ENCODE measurements around the gene RSPH3.
"Not testable (repeated sequence)": the region's sequence is repeated elsewhere in the genome, so short reads cannot be mapped to it uniquely, and the experiment has no call there.

RSPH3 gene

GRCh38 chr6:158999666-159000403, at the start of gene RSPH3:
Gene RSPH3, minus strand, starts transcription at chr6:159000202. Its CDS starts 652 bp downstream, at chr6:158999550.
- in situ Hi-C loops (cut with MboI; ENCODE audit: low sequenced_read_pairs) = loop anchor here (10.0 to 25.0 kb wide), 2 partner anchors 105 to 788 kb away; no protein-coding TSS in a partner anchor

GRCh38 chr6:159047891-159048685, 48.1 kb upstream of the RSPH3 start:
- in situ Hi-C loops (cut with MboI; ENCODE audit: low sequenced_read_pairs) = no loop called here

- in situ Hi-C loops (cut with MboI; ENCODE audit: low sequenced_read_pairs) = no loop called here
Observed at GRCh38 chr6:159045801-159046200, 45.8 kb upstream of the RSPH3 start.

GRCh38 chr6:159044899-159045727, 45.1 kb upstream of the RSPH3 start, which contains the start of gene TAGAP:
Gene TAGAP, minus strand, starts transcription at chr6:159044991. Its CDS starts 845 bp downstream, at chr6:159044146.
- in situ Hi-C loops (cut with MboI; ENCODE audit: low sequenced_read_pairs) = loop anchor here (5.0 kb wide), 1 partner anchor 62 kb away; no protein-coding TSS in a partner anchor

GRCh38 chr6:159043947-159044346, 43.9 kb upstream of the RSPH3 start:
- in situ Hi-C loops (cut with MboI; ENCODE audit: low sequenced_read_pairs) = loop anchor here (5.0 kb wide), 1 partner anchor 63 kb away; no protein-coding TSS in a partner anchor

GRCh38 chr6:159043251-159043650, 43.2 kb upstream of the RSPH3 start:
- in situ Hi-C loops (cut with MboI; ENCODE audit: low sequenced_read_pairs) = loop anchor here (5.0 kb wide), 1 partner anchor 64 kb away; no protein-coding TSS in a partner anchor

GRCh38 chr6:159042826-159043181, 42.8 kb upstream of the RSPH3 start:
- in situ Hi-C loops (cut with MboI; ENCODE audit: low sequenced_read_pairs) = loop anchor here (5.0 kb wide), 1 partner anchor 64 kb away; no protein-coding TSS in a partner anchor

- in situ Hi-C loops (cut with MboI; ENCODE audit: low sequenced_read_pairs) = loop anchor here (5.0 kb wide), 1 partner anchor 65 kb away; no protein-coding TSS in a partner anchor
Observed at GRCh38 chr6:159042003-159042825, 42.2 kb upstream of the RSPH3 start.

GRCh38 chr6:159041181-159041580, 41.2 kb upstream of the RSPH3 start:
- in situ Hi-C loops (cut with MboI; ENCODE audit: low sequenced_read_pairs) = loop anchor here (5.0 kb wide), 1 partner anchor 66 kb away; no protein-coding TSS in a partner anchor

GRCh38 chr6:159039885-159040258, 39.9 kb upstream of the RSPH3 start:
- in situ Hi-C loops (cut with MboI; ENCODE audit: low sequenced_read_pairs) = loop anchor here (5.0 kb wide), 1 partner anchor 67 kb away; no protein-coding TSS in a partner anchor

- in situ Hi-C loops (cut with MboI; ENCODE audit: low sequenced_read_pairs) = no loop called here
Observed at GRCh38 chr6:159038914-159039884, 39.2 kb upstream of the RSPH3 start.

- in situ Hi-C loops (cut with MboI; ENCODE audit: low sequenced_read_pairs) = not testable (repeated sequence)
Observed at GRCh38 chr6:159038318-159038717, 38.3 kb upstream of the RSPH3 start.

GRCh38 chr6:159037756-159038290, 37.8 kb upstream of the RSPH3 start:
- in situ Hi-C loops (cut with MboI; ENCODE audit: low sequenced_read_pairs) = no loop called here

GRCh38 chr6:159036673-159037072, 36.7 kb upstream of the RSPH3 start:
- in situ Hi-C loops (cut with MboI; ENCODE audit: low sequenced_read_pairs) = no loop called here

GRCh38 chr6:159035891-159036290, 35.9 kb upstream of the RSPH3 start:
- in situ Hi-C loops (cut with MboI; ENCODE audit: low sequenced_read_pairs) = no loop called here

- in situ Hi-C loops (cut with MboI; ENCODE audit: low sequenced_read_pairs) = no loop called here
Observed at GRCh38 chr6:159033160-159034049, 33.4 kb upstream of the RSPH3 start.

- in situ Hi-C loops (cut with MboI; ENCODE audit: low sequenced_read_pairs) = no loop called here
Observed at GRCh38 chr6:159031846-159032245, 31.8 kb upstream of the RSPH3 start.
